ENCODE measurements around the gene EI24. TPM values are rescaled to one million over a fixed set of nuclear protein-coding genes. Genes with fewer than 3 reads are reported as not detected.

The EI24 gene
- total and polyA plus RNA-seq, 9 of the 15 experiments (the other 6 are each of a cell fraction or from before 2014, with no cell fraction given), result 50.4 to 260 (median 168) TPM

- TF ChIP-seq ZNF76 (CRISPR knock-in tag; IDR thresholded peaks at IDR 0.05; ENCODE audit: borderline replicate concordance) (no peak), ZNF140 (CRISPR knock-in tag; IDR thresholded peaks at IDR 0.05) (no peak), RBM25 (IDR thresholded peaks at IDR 0.05; ENCODE audit: low read depth, low read length, severe bottlenecking) (no peak), TAL1 (IDR thresholded peaks at IDR 0.05) (peak; percentile 91), YY1 (IDR thresholded peaks at IDR 0.05; ENCODE audit: borderline replicate concordance in 1 of 3, control insufficient read depth in 1 of 3, extremely low read depth in 1 of 3, insufficient read depth in 3 of 3, insufficient read length in 1 of 3, insufficient replicate concordance in 2 of 3, low read depth in 1 of 3, low read length in 2 of 3) (no peak), BACH1 (tag; IDR thresholded peaks at IDR 0.05) (no peak), NR2C2 (CRISPR knock-in tag; IDR thresholded peaks at IDR 0.05) (no peak), NR2C2 (tag; IDR thresholded peaks at IDR 0.05) (0 out of 2 replicates have a peak, but pooled peaks have one; percentile 19), PHB2 (IDR thresholded peaks at IDR 0.05; ENCODE audit: low read depth) (0 out of 2 replicates have a peak, but pooled peaks have one; percentile 48), ZNF695 (CRISPR knock-in tag; IDR thresholded peaks at IDR 0.05) (no peak), MYNN (IDR thresholded peaks at IDR 0.05) (no peak; the same call in 1 of the 2 replicates), MYNN (CRISPR knock-in tag; IDR thresholded peaks at IDR 0.05) (no peak), TAF9B (IDR thresholded peaks at IDR 0.05; ENCODE audit: partially characterized antibody) (peak; percentile 18), NR0B1 (IDR thresholded peaks at IDR 0.05; ENCODE audit: partially characterized antibody) (no peak), COPS2 (conservative IDR thresholded peaks at IDR 0.05) (no peak), MCM7 (IDR thresholded peaks at IDR 0.05) (no peak), SIN3B (IDR thresholded peaks at IDR 0.05; ENCODE audit: low read depth) (no peak), ZNF165 (CRISPR knock-in tag; IDR thresholded peaks at IDR 0.05; ENCODE audit: borderline replicate concordance) (no peak), TFAM (CRISPR knock-in tag; conservative IDR thresholded peaks at IDR 0.05) (no peak), THRB (CRISPR knock-in tag; conservative IDR thresholded peaks at IDR 0.05) (no peak), MEF2A (IDR thresholded peaks at IDR 0.05; ENCODE audit: control insufficient read depth, low read depth, low read length) (no peak), ZNF668 (CRISPR knock-in tag; IDR thresholded peaks at IDR 0.05) (no peak), CGGBP1 (CRISPR knock-in tag; IDR thresholded peaks at IDR 0.05) (no peak), CSDE1 (IDR thresholded peaks at IDR 0.05) (no peak), BCLAF1 (IDR thresholded peaks at IDR 0.05; ENCODE audit: borderline replicate concordance in 1 of 2, control insufficient read depth in 1 of 2, low read depth in 2 of 2, low read length in 1 of 2) (no peak)
These were observed 36.6 kb upstream of the EI24 start (continued) for GRCh38 chr11:125532668-125533067.
